HG03175 (cell line): ENCODE results near the gene ZNF736.
"Not testable (repeated sequence)": the region's sequence is repeated elsewhere in the genome, so short reads cannot be mapped to it uniquely, and the experiment has no call there.

Experiments
- ATAC-seq: cut with Tn5 transposase; IDR thresholded peaks from one replicate; pipeline ENCODE4 v1.9.1; 2021; ENCODE audit warnings: mild to moderate bottlenecking, moderate library complexity; ENCODE audit not compliant: unreplicated experiment

Gene ZNF736

GRCh38 chr7:64313740-64314491, at the start of gene ZNF736:
Gene ZNF736, plus strand, starts transcription at chr7:64313961. Its CDS starts 190 bp downstream, at chr7:64314151.
- ATAC-seq = peak; percentile 100

GRCh38 chr7:64266341-64266919, 47.3 kb upstream of the ZNF736 start:
- ATAC-seq = no peak

DNA sequence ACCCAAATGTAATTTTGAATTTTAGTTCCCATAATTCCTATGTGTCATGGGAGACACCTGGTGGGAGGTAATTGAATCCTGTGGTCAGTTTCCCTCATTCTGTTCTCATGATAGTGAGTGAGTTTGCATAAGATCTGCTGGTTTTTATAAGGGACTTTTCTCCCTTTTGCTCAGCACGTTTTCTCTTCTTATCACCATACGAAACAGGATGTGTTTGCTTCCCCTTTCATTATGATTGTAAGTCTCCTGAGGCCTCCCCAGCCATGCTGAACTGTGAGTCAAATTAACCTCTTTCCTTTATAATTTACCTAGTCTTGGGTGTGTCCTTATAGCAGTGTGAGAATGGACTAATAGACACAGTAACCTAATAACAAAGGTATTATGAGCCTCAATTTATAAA, 36.1 kb upstream of the ZNF736 start:
- ATAC-seq = no peak

GRCh38 chr7:64294701-64295420, 18.9 kb upstream of the ZNF736 start:
- no peak for ATAC-seq

- ATAC-seq = not testable (repeated sequence)
These were observed 16.3 kb upstream of the ZNF736 start for GRCh38 chr7:64297418-64297817.

GRCh38 chr7:64300641-64301405, 12.9 kb upstream of the ZNF736 start:
- no peak for ATAC-seq

DNA sequence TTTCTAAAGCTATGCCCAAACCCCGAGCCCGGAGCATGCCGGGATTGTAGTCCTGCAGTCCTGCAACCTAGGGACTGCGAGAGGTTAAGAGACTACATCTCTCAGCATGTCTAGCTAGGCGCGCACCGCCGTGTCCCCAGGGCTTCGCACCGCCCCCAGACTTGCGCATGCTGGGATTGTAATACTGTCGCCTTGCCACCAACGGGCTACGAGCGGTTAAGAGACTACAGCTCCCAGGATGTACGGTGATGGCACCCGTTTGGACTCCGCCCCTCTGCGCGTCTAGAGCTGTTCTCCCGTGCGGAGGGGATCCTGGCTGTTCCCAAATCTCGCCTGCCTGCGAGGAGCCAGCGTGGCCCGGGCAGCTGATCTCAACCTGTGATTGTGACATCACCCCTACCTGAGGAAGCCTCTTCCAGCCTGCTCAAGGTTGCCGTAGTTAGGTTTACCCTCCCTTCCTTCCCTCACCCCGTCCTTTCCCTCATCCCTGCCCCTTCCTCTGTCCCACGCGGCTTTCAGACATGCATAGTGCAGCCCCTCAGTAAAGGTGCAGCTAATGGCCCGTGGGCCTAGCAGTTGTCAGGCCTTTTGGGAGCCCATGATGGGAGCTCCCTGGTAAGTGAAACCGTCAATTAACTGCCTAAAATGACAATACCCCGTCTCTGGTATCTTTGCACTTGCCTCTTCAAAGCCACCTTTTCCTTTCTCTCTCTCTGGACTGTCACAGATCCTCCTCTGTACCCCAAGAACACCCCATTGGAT, 6.3 kb upstream of the ZNF736 start:
- peak; percentile 97 for ATAC-seq

DNA sequence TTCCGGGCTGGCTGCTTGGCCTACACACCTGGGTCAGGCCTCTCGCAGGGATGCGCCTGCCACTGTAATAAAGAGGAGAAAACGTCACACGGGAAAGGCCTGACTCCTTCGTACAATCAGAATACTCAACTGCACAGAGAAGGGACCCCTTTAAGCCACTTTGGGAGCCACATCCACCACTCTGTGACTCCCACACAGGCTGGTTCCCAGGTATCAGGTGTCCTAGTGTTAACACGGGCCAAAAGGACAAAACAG, 5.8 kb upstream of the ZNF736 start:
- no peak for ATAC-seq

- no peak for ATAC-seq
These were observed 3.3 kb upstream of the ZNF736 start for GRCh38 chr7:64310426-64310825.

DNA sequence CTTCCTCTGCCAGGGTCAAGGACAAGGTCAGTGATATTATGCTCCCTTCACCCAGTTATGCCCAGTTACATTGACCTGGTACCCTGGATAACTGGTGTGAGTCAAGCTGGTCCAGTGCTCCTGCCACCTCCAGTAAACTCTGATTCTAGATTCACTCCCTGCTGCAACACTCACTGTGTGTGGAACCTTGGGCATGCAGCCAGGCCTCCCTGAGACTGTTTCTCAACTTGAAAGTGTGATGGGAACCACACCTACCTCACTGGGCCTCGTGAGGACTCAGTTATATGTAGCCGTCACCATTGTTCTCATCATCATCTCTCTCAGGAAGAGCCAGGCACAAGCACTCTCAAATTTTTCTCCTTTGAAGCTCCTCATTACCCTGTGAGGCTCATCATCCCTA, 935 bp upstream of the ZNF736 start:
- no peak for ATAC-seq

GRCh38 chr7:64314566-64314965, 805 bp downstream of the ZNF736 start:
- ATAC-seq = no peak

DNA sequence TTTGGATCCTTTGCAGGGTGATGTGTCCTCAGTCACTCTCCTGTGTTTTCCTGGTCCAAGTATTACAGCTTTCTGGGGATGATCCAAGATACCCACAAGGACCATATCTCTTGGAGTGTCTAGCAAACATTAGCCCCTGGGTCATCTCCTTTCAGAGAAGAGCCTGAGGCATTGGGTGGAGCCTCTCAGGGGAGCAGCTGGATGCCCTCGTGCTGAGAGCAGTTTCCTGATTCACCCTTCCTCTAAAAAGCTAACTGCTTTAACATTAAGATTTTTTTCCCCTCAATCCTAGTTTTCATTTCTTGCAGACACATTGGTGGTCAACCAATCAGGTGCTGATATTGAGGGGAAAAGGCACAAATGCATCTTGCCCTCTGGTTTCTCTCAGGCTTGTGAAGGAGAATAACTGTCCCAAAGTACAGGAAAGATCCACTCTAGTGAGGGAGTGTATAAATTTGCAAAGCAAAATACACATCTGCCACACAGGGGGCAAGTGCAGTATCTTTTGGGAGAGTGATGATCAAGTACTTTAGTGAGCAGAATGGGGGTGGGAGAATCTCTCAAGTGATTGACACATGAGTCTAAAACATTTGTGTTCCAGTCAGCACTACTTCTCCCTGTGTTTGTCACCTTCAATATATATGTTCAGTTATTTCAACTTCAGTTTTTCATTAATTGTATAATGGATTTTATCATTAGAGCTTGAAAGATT, 2.4 kb downstream of the ZNF736 start:
- not testable (repeated sequence) for ATAC-seq

GRCh38 chr7:64320547-64321513, 7.1 kb downstream of the ZNF736 start:
- ATAC-seq = peak; percentile 45

GRCh38 chr7:64324166-64324565, 10.4 kb downstream of the ZNF736 start:
- ATAC-seq = not testable (repeated sequence)

GRCh38 chr7:64348713-64349210, 35.0 kb downstream of the ZNF736 start:
- ATAC-seq = not testable (repeated sequence)

- no peak for ATAC-seq
These were observed 45.8 kb downstream of the ZNF736 start for GRCh38 chr7:64359543-64359942.

DNA sequence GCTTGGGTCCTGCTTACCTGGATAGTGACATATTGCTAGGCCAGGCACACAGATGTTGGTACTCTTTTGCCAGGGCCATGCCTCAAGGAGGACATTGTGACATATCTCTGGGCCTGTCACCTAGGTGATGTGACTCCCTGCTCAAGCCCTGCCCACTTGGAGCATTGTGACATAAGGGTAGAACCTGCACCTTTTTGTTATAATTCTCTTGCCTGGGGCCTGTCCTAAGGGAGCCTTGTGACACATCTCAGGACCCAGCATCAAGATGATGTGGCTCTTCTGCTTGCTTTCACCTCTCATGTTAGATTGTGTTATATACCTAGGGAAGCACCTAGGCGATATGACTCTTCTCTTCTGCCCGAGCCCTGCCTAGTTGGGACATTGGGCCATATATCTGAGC, 57.4 kb downstream of the ZNF736 start:
- no peak for ATAC-seq

- ATAC-seq = no peak
These were observed 59.3 kb downstream of the ZNF736 start for GRCh38 chr7:64373017-64373416.

DNA sequence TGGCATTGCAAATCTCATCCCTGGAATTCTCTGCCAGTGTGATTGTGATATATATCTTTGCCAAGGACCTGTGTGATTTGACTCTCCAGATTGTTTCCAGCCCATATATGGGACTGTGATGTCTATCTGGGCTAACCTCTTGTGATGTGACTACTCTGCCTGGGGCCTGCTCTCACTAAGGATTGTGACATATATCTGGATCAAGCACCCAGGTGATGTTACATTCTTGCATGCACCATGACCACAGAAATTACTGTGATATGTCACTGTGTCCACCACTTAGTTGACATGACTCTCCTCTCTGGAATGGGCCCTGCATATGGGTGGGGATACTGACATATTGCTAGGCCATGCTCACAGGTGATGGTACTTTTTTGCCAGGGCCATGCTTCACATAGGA, 86.6 kb downstream of the ZNF736 start:
- ATAC-seq = no peak
